GM21619 (cell line): ENCODE data around the gene CDYL.

Source experiments
- ATAC-seq: cut with Tn5 transposase; IDR thresholded peaks from one replicate; pipeline ENCODE4 v1.9.1; 2021; ENCODE audit not compliant: unreplicated experiment

CDYL gene

GRCh38 chr6:4957521-4958231, 181.5 kb downstream of the CDYL start:
- no peak for ATAC-seq

GRCh38 chr6:4958624-4959023, 182.4 kb downstream of the CDYL start:
- no peak for ATAC-seq

- no peak for ATAC-seq
Observed at GRCh38 chr6:4961322-4962168, 185.3 kb downstream of the CDYL start.

- no peak for ATAC-seq
Observed at GRCh38 chr6:4962905-4963304, 186.7 kb downstream of the CDYL start.

- no peak for ATAC-seq
Observed at GRCh38 chr6:4964675-4965561, 188.7 kb downstream of the CDYL start.

- ATAC-seq = no peak
Observed at GRCh38 chr6:4965562-4966389, 189.6 kb downstream of the CDYL start.

- ATAC-seq = no peak
Observed at GRCh38 chr6:4967301-4968030, 191.3 kb downstream of the CDYL start.

GRCh38 chr6:4969609-4970285, 193.5 kb downstream of the CDYL start:
- ATAC-seq = no peak

- ATAC-seq = no peak
Observed at GRCh38 chr6:4970739-4971395, 194.7 kb downstream of the CDYL start.

- no peak for ATAC-seq
Observed at GRCh38 chr6:4971851-4972250, 195.6 kb downstream of the CDYL start.

GRCh38 chr6:4972438-4972837, 196.2 kb downstream of the CDYL start:
- ATAC-seq = no peak

- no peak for ATAC-seq
Observed at GRCh38 chr6:4973415-4973814, 197.2 kb downstream of the CDYL start.

- no peak for ATAC-seq
Observed at GRCh38 chr6:4973982-4974745, 198.0 kb downstream of the CDYL start.

- no peak for ATAC-seq
Observed at GRCh38 chr6:4974962-4975361, 198.8 kb downstream of the CDYL start.

- ATAC-seq = no peak
Observed at GRCh38 chr6:4975506-4975905, 199.3 kb downstream of the CDYL start.

- no peak for ATAC-seq
Observed at GRCh38 chr6:4977468-4977867, 201.3 kb downstream of the CDYL start.

GRCh38 chr6:4979426-4979825, 203.2 kb downstream of the CDYL start:
- no peak for ATAC-seq

GRCh38 chr6:4981761-4982160, 205.6 kb downstream of the CDYL start:
- ATAC-seq = no peak
